CD4-positive, alpha-beta T cell (primary cell): Measurements from ENCODE around the gene FOXD1. TPM values are rescaled to one million over a fixed set of nuclear protein-coding genes. Genes with fewer than 3 reads are reported as not detected.

Experiments used
- ATAC-seq: fragments of 200-7000 bp; cut with Tn5 transposase; one replicate; pipeline ENCODE4 v1.10.0; 2022; ENCODE audit warnings: mild to moderate bottlenecking; ENCODE audit not compliant: poor library complexity
- CTCF ChIA-PET: fragments of 350-600 bp; sonication (Branson Sonifier 250); formaldehyde crosslinking; loops from one replicate; lab custom pipeline; 2021; ENCODE audit warnings: antibody characterized with exemption, inconsistent platforms; lab: Charles Lee
- POLR2A ChIA-PET: fragments of 350-600 bp; sonication (Branson Sonifier 250); formaldehyde crosslinking; loops from one replicate; lab custom pipeline; 2021; ENCODE audit warnings: antibody characterized with exemption, inconsistent platforms; lab: Charles Lee
- DNase-seq, 14 experiments: peaks; one replicate each; pipeline ENCODE4 v3.0.0-alpha.2; 2013 to 2020; ENCODE audit warnings: mixed read lengths in 2 of 14
- H3K27ac ChIP-seq, 2 donors: one replicate each; pipeline versions ENCODE4 v1.5.1 to v1.7.0; 2013; ENCODE audit warnings: low read length in 2 of 2, low read depth in 1 of 2, mild to moderate bottlenecking in 1 of 2
- H3K27me3 ChIP-seq, 2 experiments: 1 replicate in 1 of 2; 2 replicates in 1 of 2; pipeline versions ENCODE4 v1.6.1 to v1.7.0; 2013; ENCODE audit warnings: low read length in 2 of 2, control low read depth in 1 of 2, mild to moderate bottlenecking in 1 of 2, moderate library complexity in 1 of 2; ENCODE audit not compliant: insufficient read depth in 2 of 2, control insufficient read depth in 1 of 2
- H3K36me3 ChIP-seq: one replicate; pipeline ENCODE4 v1.6.1; 2013; ENCODE audit warnings: low read length, control low read depth; ENCODE audit not compliant: insufficient read depth
- H3K4me1 ChIP-seq: one replicate; pipeline ENCODE4 v1.6.1; 2013; ENCODE audit warnings: low read length, control low read depth; ENCODE audit not compliant: insufficient read depth
- H3K4me3 ChIP-seq: one replicate; pipeline ENCODE4 v1.5.1; 2013; ENCODE audit warnings: mild to moderate bottlenecking, low read length, moderate library complexity
- H3K9me3 ChIP-seq, 2 experiments: 1 replicate in 1 of 2; 2 replicates in 1 of 2; pipeline versions ENCODE4 v1.6.1 to v1.7.0; 2013; ENCODE audit warnings: low read length in 2 of 2, mild to moderate bottlenecking in 2 of 2, control low read depth in 1 of 2, moderate library complexity in 1 of 2; ENCODE audit not compliant: control insufficient read depth in 1 of 2, insufficient read depth in 1 of 2
- H3K27ac Mint-ChIP-seq: one replicate; pipeline ENCODE4 v1.8.0; 2020; ENCODE audit warnings: mixed read lengths
- H3K27me3 Mint-ChIP-seq: one replicate; pipeline ENCODE4 v1.8.0; 2021; ENCODE audit warnings: mixed read lengths
- H3K36me3 Mint-ChIP-seq: one replicate; pipeline ENCODE4 v1.8.0; 2021; ENCODE audit warnings: low read depth, mixed read lengths
- H3K4me1 Mint-ChIP-seq: one replicate; pipeline ENCODE4 v1.8.0; 2021; ENCODE audit warnings: low read depth, mixed read lengths
- H3K4me3 Mint-ChIP-seq: one replicate; pipeline ENCODE4 v1.8.0; 2020; ENCODE audit warnings: mild to moderate bottlenecking, mixed read lengths
- H3K9me3 Mint-ChIP-seq: one replicate; pipeline ENCODE4 v1.8.0; 2020; ENCODE audit warnings: mixed read lengths
- intact Hi-C, 2 experiments: fragments of 100-400 bp; cut with DNase I in 1 of 2; cut with micrococcal nuclease in 1 of 2; formaldehyde crosslinking; loops; one replicate each; pipeline versions ENCODE4 v1.15.1 to v1.9.0; 2023 to 2025; cut with DNase I, micrococcal nuclease
- total RNA-seq, 174 experiments: library from RNA in 2 of 174; stranded (reverse) in 2 of 174; gene quantifications; one replicate each; pipeline ENCODE4 v1.2.3 and lab custom pipeline; 2021 to 2026
- TF ChIP-seq, protein P1 (sequence below): fragments of 200-600 bp; IDR thresholded peaks from one replicate; pipeline ENCODE4 v1.8.0; 2022; ENCODE audit warnings: antibody characterized with exemption, mild to moderate bottlenecking

FOXD1 gene
- total RNA-seq, 2 experiments from 2014 or later = not detected

DNA sequence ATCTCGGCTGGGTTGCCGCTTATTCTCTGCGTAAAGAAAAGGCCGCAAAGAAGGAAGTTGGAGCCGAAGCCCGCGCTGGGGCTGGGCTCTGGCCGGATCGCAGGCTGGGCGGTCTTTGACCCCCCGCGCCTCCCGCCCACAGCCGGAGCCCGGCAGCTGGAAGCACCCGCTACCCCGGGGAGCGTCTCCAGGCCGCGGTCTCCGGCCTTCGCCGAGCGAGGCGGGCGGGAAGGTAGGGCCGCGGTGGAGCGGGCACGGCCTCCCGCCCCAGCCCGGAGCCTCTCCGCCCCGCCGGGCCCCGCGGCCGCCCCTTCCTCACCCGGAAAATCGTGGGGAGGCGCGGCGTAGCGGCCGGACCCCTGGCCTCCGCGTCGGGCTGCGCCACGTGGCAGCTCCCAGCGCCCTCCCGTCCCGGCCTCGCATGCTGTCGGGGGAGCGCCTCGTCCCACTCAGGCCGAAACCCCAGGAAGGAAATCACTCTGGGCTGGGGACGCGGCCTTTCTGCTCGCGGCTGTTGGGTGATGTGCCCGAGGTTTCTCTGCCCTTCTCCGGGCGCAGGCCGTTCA lies 12.0 kb downstream of the FOXD1 start:
- intact Hi-C loops = loop anchor here in 1 of 2 experiments (5.0 kb wide), 1 partner anchor 49 kb away; no protein-coding TSS in a partner anchor
- H3K9me3 Mint-ChIP-seq = no peaks in the 10 kb centered on the region
- no peak for ATAC-seq
- H3K27ac ChIP-seq = no peak overlapping the region
- DNase-seq = no peak
- peaks cover 87% of the 10 kb centered on the region for H3K27me3 Mint-ChIP-seq
- TF ChIP-seq, protein P1, sequence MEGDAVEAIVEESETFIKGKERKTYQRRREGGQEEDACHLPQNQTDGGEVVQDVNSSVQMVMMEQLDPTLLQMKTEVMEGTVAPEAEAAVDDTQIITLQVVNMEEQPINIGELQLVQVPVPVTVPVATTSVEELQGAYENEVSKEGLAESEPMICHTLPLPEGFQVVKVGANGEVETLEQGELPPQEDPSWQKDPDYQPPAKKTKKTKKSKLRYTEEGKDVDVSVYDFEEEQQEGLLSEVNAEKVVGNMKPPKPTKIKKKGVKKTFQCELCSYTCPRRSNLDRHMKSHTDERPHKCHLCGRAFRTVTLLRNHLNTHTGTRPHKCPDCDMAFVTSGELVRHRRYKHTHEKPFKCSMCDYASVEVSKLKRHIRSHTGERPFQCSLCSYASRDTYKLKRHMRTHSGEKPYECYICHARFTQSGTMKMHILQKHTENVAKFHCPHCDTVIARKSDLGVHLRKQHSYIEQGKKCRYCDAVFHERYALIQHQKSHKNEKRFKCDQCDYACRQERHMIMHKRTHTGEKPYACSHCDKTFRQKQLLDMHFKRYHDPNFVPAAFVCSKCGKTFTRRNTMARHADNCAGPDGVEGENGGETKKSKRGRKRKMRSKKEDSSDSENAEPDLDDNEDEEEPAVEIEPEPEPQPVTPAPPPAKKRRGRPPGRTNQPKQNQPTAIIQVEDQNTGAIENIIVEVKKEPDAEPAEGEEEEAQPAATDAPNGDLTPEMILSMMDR = no peak
- POLR2A ChIA-PET = no interaction called here
- H3K4me3 ChIP-seq = no peak overlapping the region
- peaks cover 0 to 11% of the 10 kb centered on the region in 2 experiments for H3K9me3 ChIP-seq
- H3K4me3 Mint-ChIP-seq = no peak overlapping the region
- H3K4me1 ChIP-seq = peaks cover 18% of the 10 kb centered on the region
- peaks cover 19% of the 10 kb centered on the region for H3K4me1 Mint-ChIP-seq
- no peaks in the 10 kb centered on the region for H3K36me3 Mint-ChIP-seq
- H3K27me3 ChIP-seq = peaks cover 66 to 90% of the 10 kb centered on the region in 2 experiments
- CTCF ChIA-PET = interaction anchor here (0.6 to 1.8 kb wide), 2 partner anchors 14 to 124 kb away, joined by 4 to 5 read pairs; no protein-coding TSS in a partner anchor
- no peaks in the 10 kb centered on the region for H3K36me3 ChIP-seq
- H3K27ac Mint-ChIP-seq = no peak overlapping the region

DNA sequence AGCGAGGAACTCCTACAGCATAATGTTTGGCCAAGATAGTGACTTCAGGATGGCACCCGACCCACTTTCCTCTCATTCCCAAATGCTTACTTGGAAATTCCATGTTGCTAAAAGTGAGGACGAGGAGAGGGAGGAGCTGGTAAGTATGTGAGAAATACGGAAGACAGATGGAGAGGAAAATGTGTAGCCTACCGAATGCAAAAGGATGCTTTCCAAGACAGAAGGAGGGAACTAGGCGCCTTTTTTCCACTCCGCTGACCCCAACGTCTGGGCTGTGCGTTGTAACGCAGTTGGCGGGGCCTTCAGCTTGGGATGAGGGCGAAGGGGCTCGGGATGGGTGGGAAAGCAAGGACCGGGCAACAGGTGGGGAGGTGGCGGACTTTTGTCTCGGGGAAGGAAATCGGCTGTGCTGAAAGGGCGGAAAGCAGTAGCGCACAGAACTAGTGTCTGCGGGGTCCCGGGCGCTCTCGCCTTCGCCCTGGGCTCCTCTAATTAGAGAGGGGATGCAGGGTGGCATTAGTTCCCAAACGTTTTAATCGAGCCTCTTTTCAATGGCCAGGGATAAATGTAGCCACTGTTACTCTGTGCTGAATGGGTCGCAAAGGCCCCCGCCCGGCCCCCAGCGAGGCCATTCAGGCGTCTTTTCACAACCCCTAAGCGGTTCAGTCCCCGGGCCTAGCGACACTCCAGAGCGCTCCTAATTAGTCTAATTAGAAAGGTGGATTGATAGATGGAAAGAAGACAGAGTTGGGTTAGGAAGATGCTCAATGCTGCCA lies 12.6 kb downstream of the FOXD1 start:
- H3K4me3 Mint-ChIP-seq = peak overlapping the region; percentile 52
- Histone ChIP-seq H3K4me3 (no peak overlapping the region), H3K4me1 (peaks cover 18% of the 10 kb centered on the region), H3K27me3 (peaks cover 60 to 83% of the 10 kb centered on the region in 2 experiments), H3K36me3 (no peaks in the 10 kb centered on the region), H3K9me3 (peaks cover 0 to 11% of the 10 kb centered on the region in 2 experiments), H3K27ac (no peak overlapping the region)
- ChIA-PET CTCF (interaction anchor here (1.8 to 3.1 kb wide), 2 partner anchors 15 to 18 kb away, joined by 5 to 9 read pairs; no protein-coding TSS in a partner anchor), POLR2A (no interaction called here)
- no peaks in the 10 kb centered on the region for H3K9me3 Mint-ChIP-seq
- DNase-seq = no peak
- TF ChIP-seq, protein P1 = no peak
- H3K27ac Mint-ChIP-seq = no peak overlapping the region
- ATAC-seq = no peak
- intact Hi-C loops = loop anchor here in 1 of 2 experiments (5.0 kb wide), 1 partner anchor 49 kb away; no protein-coding TSS in a partner anchor
- H3K36me3 Mint-ChIP-seq = no peaks in the 10 kb centered on the region
- peaks cover 84% of the 10 kb centered on the region for H3K27me3 Mint-ChIP-seq
- H3K4me1 Mint-ChIP-seq = peaks cover 19% of the 10 kb centered on the region

DNA sequence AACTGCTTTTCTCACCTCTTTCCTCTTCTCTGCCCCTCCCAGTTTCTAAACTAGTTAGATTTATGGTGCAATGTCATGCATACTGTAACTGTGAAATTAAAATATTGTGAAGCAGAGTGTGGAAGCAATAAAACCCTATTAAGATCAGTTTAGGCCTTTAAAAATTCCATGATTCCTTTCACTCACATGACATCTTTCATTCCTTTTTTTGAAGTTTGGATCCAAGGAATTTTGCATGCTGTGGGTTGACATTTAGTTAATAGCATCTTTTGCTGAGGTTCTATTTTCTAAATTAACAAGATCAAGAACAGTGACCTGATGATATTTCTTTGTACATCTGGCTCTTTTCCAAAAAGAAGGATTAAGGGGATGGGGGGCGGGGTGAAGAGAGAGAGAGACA lies 13.7 kb downstream of the FOXD1 start:
- Mint-ChIP-seq H3K27me3 (peaks cover 80% of the 10 kb centered on the region), H3K36me3 (no peaks in the 10 kb centered on the region), H3K4me1 (peaks cover 19% of the 10 kb centered on the region), H3K9me3 (no peaks in the 10 kb centered on the region), H3K4me3 (no peak overlapping the region), H3K27ac (no peak overlapping the region)
- Histone ChIP-seq H3K27ac (no peak overlapping the region), H3K4me3 (no peak overlapping the region), H3K36me3 (no peaks in the 10 kb centered on the region), H3K9me3 (peaks cover 0 to 8% of the 10 kb centered on the region in 2 experiments), H3K4me1 (peaks cover 18% of the 10 kb centered on the region), H3K27me3 (peaks cover 55 to 81% of the 10 kb centered on the region in 2 experiments)
- POLR2A ChIA-PET = no interaction called here
- CTCF ChIA-PET = interaction anchor here (3.1 kb wide), 1 partner anchor 19 kb away, joined by 9 read pairs; no protein-coding TSS in a partner anchor
- intact Hi-C loops = loop anchor here in 1 of 2 experiments (5.0 kb wide), 1 partner anchor 48 kb away; no protein-coding TSS in a partner anchor
- TF ChIP-seq, protein P1 = no peak
- ATAC-seq (no peak), DNase-seq (no peak)
